Retinal pigment epithelial cell (primary cell): ENCODE data around the gene PARD3.
"Not testable (repeated sequence)": the region's sequence is repeated elsewhere in the genome, so short reads cannot be mapped to it uniquely, and the experiment has no call there.

Experiments used
- DNase-seq: peaks from one replicate; pipeline ENCODE4 v3.0.0-alpha.2; 2010; ENCODE audit warnings: low read depth
- H3K4me3 ChIP-seq: 2 replicates; pipeline ENCODE4 v1.5.1; 2011; ENCODE audit warnings: mild to moderate bottlenecking, low read length, control low read depth, moderate library complexity
- TF ChIP-seq, protein P1 (sequence below): conservative IDR thresholded peaks from 2 replicates; pipeline ENCODE4 v1.5.1; 2011; ENCODE audit warnings: low read depth, low read length, control low read depth, inconsistent platforms

The PARD3 gene

DNA sequence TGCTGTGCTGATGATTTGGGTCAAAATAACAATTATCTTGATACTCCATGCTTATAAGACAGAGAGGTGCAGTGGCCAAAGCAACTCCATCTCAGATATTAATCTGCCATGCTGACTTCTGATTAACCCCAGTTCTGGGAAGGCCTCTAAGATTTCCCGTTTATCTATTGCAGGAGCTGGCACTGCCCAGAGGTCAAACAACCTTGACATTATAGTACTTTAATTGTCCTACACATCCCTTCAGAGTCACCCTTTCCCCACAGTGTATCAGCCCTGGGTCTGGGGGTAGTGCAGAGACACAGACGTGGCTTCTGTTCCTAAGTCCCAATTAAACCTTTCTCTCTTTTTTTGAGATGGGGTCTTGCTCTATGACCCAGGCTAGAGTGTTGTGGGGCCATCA, 63.8 kb downstream of the PARD3 start:
- H3K4me3 ChIP-seq = no peak overlapping the region
- TF ChIP-seq, protein P1, sequence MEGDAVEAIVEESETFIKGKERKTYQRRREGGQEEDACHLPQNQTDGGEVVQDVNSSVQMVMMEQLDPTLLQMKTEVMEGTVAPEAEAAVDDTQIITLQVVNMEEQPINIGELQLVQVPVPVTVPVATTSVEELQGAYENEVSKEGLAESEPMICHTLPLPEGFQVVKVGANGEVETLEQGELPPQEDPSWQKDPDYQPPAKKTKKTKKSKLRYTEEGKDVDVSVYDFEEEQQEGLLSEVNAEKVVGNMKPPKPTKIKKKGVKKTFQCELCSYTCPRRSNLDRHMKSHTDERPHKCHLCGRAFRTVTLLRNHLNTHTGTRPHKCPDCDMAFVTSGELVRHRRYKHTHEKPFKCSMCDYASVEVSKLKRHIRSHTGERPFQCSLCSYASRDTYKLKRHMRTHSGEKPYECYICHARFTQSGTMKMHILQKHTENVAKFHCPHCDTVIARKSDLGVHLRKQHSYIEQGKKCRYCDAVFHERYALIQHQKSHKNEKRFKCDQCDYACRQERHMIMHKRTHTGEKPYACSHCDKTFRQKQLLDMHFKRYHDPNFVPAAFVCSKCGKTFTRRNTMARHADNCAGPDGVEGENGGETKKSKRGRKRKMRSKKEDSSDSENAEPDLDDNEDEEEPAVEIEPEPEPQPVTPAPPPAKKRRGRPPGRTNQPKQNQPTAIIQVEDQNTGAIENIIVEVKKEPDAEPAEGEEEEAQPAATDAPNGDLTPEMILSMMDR = no peak
- no peak for DNase-seq

DNA sequence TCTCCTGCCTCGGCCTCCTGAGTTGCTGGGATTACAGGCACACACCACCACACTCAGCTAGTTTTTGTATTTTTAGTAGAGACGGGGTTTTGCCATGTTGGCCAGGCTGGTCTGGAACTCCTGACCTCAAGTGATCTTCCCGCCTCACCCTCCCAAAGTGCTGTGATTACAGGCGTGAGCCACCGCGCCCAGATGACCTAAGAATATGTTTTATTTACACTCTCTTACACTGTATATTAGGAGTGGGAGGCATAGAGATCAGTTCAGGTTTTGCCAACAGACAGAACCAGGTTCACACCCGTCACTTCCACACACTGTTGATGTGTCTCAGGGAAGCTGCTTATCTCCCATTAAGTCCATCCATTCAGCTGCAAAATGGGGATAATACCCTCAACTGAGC, 64.3 kb downstream of the PARD3 start:
- not testable (repeated sequence) for DNase-seq, H3K4me3 ChIP-seq

DNA sequence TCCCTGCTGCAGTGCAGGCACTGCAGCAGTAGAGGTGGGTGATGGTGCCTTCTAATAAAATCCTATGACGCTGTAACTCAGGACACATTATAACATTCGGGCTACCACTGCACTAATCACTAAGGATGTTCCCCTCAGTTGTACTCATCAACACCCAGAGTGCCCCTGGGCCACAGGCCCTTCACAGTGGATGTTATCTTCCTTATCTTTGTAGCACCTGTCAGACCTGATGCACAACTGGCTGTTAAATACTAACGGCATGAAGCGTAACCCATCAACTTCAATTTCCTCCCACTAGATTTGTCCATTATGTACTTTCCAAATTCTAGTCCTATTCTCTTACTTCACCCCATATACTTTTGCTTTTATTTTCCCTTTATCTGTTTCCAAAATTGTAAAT, 66.3 kb downstream of the PARD3 start:
- DNase-seq = no peak
- H3K4me3 ChIP-seq = no peak overlapping the region
- TF ChIP-seq, protein P1 = no peak

DNA sequence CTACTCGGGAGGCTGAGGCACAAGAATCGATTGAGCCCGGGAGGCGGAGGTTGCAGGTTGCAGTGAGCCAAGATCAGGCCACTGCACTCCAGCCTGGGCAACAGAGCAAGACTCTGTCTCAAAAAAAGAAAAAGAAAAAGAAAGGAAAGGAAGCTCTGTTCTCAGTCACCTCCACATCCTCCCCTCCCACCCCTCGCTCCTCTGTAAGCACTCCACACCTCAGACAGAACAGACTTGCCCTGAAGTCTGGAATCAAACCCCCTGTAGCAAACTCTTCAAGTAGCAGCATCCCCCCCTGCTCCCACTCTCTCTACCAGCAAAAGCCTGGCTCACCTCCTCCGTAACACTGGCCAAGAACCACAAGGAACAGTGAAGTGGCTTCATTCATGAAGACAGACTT, 66.7 kb downstream of the PARD3 start:
- H3K4me3 ChIP-seq = no peak overlapping the region
- no peak for DNase-seq
- TF ChIP-seq, protein P1 = no peak

DNA sequence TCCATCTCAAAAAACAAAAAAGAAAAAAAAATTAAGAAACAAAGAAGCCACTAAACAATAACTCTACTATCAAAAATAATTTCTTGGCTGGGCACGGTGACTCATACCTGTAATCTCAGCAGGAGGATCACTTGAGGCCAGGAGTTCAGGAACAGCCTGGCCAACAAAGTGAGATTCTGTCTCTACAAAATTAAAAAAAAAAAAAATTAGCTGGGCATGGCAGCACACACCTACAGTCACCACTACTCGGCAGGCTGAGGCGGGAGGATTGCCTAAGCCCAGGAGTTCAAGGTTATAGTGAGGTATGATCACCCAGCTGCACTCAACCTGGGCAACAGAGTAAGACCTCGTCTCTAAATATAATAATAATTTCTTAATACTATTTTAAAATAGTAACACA, 69.0 kb downstream of the PARD3 start:
- TF ChIP-seq, protein P1 = no peak
- H3K4me3 ChIP-seq = no peak overlapping the region
- no peak for DNase-seq

DNA sequence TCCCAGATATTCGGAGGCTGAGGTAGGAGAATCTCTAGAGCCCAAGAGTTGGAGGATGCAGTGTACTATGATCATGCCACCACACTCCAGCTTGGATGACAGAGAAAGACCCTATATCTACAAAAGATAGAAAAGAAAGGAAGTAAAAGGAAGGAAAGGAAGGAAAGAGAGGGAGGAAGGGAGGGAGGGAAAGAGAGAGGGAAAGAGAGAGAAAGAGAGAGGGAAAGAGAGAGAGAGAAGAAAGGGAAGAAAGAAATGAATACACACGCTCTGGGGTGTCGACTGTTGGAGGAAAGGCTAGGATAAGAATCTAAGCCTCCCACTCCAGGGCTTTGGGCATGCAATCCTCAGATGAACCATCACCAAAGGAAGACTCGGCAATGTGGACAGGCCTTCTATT, 69.9 kb downstream of the PARD3 start:
- H3K4me3 ChIP-seq = no peak overlapping the region
- TF ChIP-seq, protein P1 = no peak
- DNase-seq = no peak

DNA sequence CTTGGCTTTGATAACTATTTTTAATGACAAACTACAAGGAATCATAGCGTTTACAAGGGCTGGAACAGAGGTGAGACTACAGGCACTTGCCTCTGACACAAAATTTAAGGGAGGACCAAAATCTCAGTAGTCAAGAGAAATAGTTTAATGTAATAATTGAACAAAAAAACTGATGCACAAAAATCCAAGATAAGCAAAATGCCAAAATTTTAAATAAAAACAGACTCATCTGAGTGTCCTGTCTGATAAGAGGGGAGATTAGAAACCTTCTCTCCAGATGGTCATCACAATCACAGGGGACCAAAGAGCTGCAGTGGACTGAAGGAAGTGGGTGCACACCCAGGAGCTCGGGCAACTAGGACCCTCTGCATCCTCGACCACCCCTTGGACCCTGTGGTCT, 70.5 kb downstream of the PARD3 start:
- H3K4me3 ChIP-seq = no peak overlapping the region
- TF ChIP-seq, protein P1 = no peak
- no peak for DNase-seq

DNA sequence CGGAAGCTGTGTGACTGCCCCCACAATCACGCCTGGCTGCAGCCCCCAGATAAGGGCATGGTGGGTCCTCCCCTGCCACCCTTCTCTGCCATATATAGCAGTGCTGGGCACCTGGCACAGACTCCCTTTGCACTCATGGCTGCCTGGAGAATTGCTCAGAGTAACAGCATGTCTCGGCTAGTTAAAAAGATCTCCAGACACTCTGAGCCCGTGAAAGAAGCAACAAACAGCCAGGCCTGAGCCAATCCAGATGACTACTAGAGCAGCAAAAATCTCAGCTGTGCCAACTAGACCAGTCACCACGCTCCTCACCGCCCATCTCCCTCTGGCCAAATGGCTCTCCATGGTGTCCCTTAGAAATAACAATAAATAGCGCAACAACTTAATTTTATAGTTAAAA, 71.3 kb downstream of the PARD3 start:
- H3K4me3 ChIP-seq = no peak overlapping the region
- TF ChIP-seq, protein P1 = no peak
- DNase-seq = no peak
